Kidney capillary endothelial cell (primary cell): ENCODE results near the gene KLF9.
A peak's percentile ranks its signal among the peaks of the same experiment; 100 is the strongest.

Source experiments
- DNase-seq: peaks from one replicate; pipeline ENCODE4 v3.0.0-alpha.2; 2018; ENCODE audit warnings: low spot score

Gene KLF9

DNA sequence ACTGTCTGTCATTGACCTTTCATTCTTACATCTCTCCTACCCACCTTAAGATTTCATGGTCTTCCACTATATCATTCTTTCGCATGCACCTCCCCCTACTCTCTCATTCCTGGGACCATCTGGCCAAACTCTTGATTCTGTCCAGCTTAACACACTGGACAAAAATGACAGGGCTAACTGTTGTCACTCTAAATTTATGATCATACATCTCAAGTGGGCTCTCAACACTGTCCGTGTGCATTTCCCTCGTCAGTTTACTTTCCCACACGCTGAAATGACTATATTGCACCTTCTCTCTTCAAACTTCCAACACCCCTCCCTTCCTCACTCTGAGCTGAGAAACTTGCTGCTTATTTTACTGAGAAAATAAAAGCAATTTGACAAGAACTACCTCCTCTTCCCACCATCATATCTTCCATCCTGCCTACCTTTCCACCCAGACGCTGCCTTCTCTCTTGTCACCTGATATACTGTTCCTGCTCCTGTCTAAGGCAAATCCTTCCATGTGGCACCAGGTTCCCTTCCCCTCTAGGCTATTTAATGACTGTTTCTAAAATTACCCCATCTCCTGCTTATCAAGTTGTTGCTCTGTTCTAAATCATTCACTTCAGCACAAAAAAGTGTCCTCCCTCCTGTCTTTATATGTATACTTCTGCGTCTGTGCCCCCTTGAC, 8.1 kb upstream of the KLF9 start:
- DNase-seq: no peak

DNA sequence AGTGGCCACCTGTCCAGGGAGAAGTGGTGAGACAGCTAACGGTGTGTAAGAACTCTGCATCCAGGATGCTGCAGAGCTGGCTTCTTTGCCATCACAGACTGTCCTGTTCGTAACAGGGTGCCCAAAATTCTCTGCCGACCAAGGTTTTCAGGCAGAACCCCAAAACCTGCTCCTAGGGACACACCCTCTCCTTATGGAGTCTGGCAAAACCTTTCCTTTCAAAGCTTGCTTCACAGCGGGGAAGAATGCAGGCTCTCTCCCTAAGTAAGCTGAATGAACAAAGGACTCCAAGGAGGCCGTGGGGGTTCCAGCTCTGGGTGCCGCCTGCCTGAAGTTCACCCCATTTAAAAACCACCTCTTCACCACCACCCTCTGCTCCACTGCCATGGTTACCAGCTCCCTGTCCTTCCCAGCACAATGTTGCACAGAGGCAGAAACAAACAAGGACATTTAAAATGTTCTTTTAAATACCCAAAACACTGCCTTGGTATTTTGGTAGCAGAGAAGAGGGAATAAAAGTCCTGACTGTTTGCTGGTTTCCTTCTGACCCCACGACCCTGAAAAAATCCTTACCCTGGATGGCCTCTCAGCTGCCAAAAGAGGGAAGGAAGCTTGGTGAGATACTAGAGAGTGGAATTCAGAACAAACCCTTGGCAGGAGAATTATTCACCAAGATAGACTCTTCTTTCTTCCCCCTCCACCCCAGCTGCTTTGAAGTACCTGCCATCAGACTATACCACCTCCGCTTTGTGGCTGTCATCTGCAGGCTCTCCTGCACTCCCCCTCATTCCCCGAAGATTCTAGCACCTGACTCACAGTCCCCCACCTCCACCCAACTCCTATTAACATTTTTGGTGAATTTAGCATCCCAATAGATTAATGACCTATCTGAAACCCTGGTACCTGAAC, 7.1 kb upstream of the KLF9 start:
- no peak for DNase-seq

DNA sequence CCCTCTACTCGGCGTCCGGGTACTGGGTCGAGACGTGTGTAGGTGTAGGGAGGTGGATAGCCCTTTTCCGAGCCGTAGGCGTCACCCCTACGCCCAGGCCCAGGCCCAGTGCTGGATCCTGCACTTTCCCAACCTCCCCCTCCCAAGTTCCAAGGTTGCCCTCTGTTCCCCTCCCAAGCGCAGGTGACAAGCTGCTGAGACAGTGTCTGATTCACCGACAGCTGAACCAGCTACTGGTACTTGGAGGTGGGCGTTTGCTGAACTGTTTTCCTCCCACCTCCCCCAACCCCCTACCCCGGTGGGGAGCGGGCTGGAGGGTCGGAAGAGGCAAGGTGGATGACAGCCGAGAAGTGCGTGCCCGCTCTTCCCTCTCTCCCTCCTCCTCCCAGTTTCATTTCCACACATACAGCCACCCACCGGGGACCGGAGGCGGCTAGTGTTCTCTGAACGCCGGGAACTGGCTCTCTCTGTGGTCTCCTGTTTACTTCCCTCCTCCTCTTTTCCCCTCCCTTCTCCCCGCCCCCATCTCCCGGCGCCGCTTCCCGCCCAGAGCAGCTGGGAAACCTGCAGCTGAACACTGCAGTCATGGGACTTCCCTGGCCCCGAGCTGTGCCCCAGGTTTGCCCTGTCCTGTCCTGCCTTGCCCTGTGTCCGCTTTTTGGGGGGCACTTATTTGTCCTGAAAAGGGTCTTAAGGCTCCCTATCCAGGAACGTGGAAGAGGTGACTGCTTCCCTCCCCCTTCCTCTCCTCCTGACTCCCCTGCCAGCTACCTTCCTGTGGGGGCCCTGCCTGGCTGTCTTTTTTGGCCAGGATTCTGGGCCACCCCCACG, 6.2 kb upstream of the KLF9 start:
- DNase-seq: no peak

DNA sequence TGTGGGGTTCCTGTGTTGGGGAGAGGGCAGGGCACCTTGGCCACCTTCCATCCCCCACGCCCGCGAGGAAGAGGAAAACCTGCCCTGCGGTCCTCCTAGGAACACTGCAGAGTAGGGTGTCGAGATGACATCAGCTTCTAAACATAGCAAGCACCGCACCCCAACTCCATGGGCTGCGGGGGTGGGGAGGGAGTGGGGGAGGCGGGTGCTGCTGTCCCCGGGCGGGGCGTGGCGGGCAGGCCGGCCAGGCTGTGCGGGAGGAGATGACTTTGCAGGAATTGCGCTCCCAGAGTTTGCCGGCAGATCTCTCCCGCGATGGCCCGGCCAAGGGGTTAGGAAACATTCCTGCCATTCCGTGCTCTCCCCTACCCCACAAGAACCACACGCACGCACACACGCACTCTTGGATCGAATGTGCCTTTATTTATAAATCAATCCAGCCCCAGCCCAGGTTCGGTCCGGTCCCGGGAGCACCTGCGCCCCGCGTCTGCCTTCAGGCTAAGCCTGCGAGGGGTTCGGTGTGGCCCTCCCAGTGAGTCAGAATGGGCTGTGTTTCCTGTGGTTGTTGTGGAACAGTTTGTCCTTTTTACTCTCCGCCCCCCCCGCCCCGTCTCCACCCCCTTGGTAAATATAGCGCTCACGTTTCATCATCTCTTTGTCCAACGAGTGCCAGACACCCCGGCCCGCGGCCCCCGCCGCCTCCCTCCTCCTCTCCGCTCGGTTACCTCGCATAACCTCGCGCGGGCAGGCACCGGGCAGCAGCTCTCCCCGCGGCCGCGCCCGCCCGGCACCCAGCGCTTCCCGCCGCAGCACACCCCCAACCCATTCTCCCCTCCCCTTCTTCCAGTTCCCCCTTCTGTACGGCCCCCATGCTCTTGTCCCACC, 5.3 kb upstream of the KLF9 start:
- DNase-seq: peak; percentile 88

DNA sequence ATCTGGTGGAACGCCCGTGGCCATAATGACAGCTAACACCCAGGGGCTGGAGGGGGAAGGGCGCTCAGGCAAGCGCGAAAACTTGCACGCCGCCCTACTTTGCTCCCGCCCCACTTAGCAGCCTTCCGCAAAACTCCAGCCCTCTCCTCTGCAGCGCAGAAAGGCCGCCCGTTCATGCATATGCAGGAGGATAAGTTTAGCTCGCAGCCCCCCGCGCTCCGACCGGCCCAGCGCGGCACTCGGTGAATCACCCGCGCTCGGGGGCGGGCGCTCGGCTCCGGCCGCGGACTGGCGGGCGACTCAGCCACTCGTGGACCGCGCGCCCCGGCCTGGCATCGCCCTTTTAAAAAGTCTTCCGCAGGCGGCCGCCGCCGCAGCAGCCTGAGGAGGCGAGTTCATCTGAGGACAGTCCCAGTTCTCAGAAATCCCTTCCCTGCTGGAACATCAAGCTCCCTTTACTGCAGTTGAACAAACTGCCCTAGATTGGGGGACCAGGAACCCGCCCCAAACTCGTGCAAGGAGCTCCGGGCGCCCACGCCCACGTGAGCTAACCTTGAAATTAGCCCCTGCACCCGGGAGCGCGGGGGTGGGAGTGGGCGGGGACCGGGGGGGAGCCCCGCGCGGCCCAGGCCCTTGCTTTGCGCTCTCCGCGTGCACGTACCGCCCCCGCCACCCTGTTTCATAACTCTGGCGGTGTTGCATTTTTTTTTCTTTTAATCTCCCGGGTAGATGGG, 4.5 kb upstream of the KLF9 start:
- DNase-seq: peak; percentile 91

DNA sequence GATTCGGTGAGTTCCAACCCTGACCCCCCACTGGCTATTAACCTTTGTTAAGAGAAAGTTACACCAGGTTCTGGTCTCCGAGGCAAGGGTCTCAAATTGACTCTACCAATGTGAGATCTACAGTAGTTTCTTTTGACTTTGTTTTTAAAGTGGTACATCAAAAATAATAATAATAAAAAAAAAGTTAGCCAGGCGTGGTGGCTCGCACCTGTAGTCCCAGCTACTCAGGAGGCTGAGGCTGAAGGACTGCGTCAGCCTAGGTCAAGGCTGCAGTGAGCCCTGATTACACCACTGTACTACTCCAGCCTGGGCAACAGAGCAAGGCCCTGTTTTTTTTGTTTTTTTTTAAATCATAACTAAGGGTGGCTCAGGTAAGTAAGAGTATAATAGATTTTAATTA, 1.0 kb upstream of the KLF9 start:
- DNase-seq: no peak

DNA sequence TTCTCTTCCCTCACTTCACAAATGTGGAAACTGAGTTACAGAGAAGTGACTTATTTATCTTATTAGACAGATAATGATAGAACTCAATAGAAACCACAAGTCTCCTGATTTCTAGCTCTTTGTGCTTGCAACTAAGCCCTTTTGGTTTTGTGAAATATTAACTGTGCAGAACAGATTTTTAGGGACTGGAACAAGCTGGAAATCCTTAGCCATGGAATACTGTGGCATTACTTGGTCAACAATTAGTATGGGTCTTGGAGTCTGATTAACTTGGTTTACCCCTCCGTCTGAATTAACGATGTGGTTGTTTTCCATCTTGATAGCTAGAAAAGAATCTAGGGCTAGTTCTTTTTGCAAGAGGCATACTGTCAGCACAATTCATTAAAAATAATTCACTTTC, 584 bp upstream of the KLF9 start:
- no peak for DNase-seq

DNA sequence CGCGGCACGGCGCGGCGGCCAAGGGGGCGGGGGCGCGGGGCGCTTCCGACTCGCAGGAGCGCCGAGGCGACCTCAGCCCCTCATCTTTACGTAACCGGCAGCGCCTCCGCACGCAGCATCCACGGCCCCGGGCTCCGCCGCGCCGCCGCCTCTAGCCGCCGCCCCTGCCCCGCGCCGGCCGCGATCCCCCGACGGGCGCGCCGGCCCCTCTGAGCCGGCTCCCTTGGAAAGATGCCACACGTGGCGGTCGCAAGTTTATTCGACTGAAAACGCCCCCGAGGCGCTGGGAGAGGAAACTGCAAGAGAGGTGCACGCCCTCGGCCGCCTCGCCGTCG, 1.0 kb downstream of the KLF9 start:
- peak; percentile 60 for DNase-seq

DNA sequence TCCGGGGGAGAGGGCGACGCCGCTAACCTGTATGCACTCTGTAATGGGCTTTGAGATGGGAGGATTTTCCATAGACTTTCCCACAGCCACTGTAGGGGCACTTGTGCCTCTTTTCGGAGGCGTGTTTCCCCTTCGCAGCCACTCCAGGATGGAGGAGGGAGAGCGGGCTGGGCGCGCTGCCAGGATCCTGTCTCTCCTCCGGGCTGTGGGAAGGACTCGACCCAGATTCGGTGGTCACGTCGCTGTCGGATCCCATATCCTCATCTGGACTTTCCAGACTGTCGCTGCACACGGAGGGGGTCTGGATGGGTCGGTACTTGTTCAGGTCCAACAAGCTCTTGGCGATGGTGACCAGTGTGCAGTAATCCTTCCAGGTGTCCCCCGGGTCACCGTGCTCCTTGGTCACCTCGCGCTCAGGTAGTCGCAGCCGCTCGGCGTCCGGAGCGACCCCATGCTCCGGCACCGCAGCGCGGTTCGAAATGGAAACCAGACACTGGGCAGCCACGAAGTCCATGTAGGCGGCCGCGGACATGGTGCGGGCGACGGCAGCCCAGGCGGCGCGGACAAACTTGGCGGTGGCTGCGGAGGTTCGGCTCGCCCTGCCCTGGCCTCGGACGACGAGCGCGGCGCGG, 1.5 kb downstream of the KLF9 start:
- peak; percentile 50 for DNase-seq

DNA sequence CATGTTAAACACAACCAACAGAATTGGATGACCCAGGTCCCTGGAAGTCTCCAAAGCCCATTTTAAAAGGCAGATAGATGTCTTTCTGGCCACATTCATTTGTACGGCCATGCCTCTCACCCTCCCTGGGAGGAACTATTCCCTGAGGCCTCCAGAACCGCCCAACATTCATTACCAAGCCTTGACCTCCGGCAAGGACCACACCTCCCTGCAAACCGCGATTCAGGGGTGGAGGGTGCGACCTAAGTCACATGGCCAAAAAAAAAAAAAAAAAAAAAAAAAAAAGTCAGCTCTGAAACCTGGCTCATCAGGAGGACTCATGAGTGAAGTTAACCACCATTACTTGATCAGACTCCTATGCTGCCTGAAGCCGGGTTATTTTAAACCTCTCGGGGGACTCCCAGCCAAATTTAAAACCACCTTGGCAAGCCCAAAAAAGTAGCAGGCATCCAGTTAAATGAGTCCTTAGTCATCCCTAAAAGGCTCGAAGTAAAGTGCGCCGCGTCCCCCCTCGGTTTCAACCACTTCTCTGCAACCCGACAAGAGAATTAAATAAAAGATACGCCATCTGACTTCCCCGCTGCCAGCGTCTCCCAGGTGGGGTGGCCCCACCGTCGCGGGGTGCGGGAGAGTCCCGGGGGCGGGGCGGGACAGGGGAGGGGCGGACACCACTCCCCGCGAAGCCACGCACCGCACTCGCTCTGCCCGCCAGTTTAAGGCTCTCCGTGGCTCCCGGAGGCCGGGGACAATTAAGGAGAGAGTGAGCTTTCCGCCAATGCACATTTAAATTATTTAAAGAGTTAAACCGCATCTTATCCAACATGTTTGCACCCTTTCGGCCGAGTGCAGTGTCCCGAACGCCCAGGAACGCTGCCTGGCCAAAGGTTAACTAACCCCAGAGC, 2.3 kb downstream of the KLF9 start:
- DNase-seq: peak; percentile 20

DNA sequence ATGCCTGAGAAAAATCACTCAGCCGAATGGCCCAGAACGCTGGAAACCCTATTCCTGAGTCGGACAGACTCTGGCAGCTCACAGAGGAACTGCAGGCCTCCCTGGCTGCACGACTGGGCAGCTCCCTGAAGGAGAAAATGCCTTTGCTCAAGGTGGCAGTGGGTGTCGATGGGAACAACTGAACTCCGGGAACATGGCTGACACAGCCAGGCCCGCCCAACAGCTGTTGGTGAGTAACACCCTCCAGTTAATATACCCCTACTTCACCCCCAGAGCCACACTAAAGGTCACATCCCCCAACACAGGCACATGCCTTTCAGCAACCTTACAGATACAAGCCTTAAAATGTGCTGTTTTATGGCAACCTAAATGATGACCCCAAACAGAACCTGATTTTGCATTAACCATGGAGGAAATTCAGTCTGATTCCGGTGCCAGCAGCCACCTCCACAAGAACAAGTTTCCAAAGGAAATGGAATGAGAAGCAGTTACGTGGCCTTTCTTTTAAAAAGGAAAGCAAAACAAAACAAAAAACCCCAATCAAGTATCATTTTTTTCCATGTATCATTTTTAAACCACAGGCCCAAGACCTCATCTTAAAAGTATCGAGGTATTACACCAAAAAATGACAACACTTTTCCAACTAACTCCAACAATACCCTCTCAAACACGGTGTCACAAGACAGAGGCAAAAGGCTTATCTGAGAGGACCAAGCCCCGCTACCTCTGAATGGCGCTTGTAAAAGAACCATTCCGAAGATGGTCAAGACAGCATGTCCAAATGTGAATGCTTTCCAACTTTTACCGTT, 3.1 kb downstream of the KLF9 start:
- DNase-seq: peak; percentile 40

DNA sequence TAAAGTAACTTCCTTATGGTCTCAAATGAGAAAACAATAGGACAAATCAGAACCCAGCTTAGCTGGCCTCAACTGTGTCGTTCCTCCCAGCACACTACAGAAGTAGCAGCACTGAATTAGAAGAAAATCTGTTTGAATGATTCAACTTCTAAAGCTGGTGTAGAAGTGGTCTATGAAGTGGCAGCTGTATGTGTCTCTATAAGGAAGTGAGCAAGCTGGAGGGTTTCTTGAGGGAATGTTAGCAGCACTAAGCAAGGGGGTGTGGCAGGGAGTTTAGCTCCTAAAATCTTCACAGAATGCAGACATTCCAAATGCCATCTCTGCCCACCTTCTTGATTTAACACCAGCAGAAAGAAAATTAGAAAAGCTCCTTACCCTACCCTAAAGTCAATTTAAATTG, 4.1 kb downstream of the KLF9 start:
- DNase-seq: peak; percentile 18

DNA sequence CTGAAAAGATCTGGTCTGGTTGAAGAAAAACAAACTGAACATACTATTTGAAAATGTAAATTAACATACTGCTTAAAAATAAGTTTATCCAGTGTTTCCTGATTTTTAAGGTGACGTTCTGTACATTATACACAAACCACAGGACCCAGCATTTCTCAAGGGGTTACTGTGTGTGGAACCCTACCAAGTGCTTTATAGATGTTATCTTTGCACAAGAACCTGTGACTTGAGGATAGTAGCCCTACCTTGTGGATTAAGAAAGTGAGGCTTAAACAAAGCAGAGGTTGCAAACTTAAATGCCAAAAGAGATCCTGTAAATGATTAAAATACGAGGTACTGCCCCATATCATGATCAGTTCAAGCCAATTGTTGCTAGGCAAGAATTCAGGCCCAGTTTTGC, 4.7 kb downstream of the KLF9 start:
- DNase-seq: no peak

DNA sequence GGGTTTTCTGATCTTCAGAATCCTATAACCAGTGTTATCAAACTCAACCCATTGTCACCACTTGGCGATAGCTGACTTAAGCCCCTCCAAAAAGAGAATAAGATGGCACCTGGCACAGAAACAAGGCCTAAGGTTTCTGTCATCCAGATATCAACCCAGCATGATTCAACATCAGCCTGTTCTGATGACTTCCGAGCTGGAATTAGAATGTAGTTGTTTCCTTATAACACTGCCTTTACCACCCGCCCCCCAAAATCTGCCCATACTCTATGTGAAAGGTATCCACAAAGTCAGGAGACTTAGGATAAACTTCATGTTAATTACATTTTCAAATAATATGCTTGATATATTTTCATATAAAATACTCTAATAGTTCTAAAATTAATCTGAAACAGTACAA, 5.2 kb downstream of the KLF9 start:
- DNase-seq: no peak

DNA sequence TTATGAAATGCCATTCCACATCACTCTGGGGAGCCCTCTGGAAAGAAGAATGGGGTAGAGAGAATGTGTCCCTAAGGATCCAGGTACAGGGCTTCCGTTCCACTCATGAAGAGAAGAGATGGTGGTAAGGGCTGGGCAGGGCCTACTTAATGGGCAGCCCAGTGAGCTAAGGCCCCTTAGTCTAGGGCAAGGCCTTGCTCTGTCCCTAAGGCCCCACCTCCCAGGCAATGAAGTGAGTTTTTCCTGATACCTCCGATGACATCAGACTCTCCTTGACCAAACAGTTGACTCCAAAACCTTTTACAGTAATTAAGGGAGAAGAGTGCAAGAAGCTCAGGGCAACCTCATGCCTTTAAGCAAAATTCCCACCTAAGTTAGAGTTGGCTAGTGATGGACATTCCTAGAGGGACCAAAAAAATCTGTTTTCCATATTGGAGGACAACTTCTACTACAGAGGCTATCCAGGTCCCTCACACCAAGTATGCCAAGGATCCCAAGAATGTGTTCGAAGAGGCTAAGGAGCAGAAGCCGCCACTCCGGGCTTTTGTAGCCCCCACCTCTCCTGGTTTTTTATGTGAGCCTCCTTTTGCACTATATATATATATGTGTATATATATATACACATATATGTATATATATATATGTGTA, 5.9 kb downstream of the KLF9 start:
- DNase-seq: no peak

DNA sequence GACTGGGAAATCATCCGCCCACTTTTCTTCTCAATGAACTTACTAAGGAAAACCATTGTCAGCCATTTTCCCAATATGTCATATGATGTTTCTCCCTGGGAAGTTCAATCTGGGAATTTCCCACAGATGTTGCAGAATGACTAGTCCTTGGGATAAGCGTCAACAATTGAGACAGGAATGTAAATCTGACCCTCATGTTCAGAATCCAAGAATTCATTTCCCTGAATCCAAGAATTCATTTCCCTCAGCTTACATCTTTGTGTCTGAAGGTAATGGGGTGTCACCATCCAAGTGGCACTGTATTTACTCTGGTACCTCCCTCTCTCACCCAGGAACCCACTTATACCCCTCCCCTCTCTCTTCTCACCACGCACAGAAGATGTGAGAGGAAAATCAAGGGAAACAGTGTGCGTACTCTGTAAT, 7.4 kb downstream of the KLF9 start:
- no peak for DNase-seq

DNA sequence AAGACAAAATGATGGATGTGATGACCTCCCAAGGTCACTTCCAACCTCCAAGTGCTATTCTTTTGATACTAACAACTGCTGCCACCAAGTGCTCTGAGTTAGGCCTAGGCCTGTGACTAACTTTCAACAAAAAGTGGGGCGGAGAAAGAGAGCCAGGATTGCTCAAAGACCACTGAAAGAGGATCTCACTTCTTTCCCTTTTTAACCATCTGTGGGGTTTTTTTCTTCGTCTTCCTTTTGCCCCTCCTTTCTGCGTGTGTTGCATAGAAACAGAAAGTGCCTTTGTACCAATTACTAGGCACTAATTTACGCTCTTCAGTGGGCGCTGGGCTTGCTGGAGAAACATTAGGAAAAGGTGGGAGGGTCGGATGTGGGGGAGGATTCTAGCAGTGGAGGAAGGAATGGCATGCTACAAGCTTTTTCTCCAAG, 8.0 kb downstream of the KLF9 start:
- DNase-seq: no peak

DNA sequence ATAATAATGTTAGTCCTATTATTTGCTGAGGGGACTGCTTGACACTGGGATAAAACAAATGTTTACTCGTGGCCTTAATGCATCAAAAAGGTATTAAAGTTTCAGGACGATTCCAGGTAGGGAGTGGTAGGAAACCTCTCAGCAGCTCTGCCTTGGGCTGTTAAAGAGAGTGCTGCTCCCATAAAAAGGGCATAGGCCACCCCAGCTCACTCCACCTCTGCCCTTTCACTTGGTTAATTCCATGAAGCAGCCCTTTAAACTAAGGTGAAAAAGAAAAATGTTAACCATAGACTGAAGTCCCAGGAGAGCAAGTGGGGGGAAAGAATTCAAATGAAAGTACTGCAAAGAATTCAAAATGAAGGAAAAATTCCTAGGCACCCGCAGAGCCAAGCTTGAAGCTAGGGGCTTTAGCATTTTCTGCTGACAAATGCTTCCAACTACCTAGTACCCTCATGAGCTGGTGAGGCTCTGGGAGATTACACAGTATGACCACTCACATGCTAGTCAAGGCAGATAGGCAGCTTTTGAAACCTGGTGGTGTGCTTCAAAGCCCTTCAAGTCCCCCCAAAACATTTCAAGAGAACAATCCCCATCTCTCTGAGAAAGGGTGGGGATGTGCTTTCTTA, 8.5 kb downstream of the KLF9 start:
- DNase-seq: no peak
